HUES48 (cell line): Measurements from ENCODE around the gene C6orf47.
A peak's percentile ranks its signal among the peaks of the same experiment; 100 is the strongest.
"Not testable (repeated sequence)": the region's sequence is repeated elsewhere in the genome, so short reads cannot be mapped to it uniquely, and the experiment has no call there.

Experiments
- H3K27ac ChIP-seq: one replicate; pipeline ENCODE4 v1.7.0; 2013; ENCODE audit warnings: low read depth, low read length, inconsistent platforms
- H3K27me3 ChIP-seq: 2 replicates; pipeline ENCODE4 v1.6.1; 2013; ENCODE audit warnings: mild to moderate bottlenecking, low read length; ENCODE audit not compliant: control insufficient read depth, insufficient read depth
- H3K36me3 ChIP-seq: 2 replicates; pipeline ENCODE4 v1.6.1; 2013; ENCODE audit warnings: low read length; ENCODE audit not compliant: control insufficient read depth, insufficient read depth
- H3K4me1 ChIP-seq: 2 replicates; pipeline ENCODE4 v1.6.1; 2013; ENCODE audit warnings: mild to moderate bottlenecking, low read length; ENCODE audit not compliant: control insufficient read depth, insufficient read depth
- H3K4me3 ChIP-seq: 2 replicates; pipeline ENCODE4 v1.5.1; 2013; ENCODE audit warnings: mild to moderate bottlenecking, low read depth, low read length
- H3K9ac ChIP-seq: 2 replicates; pipeline ENCODE4 v1.6.1; 2013; ENCODE audit warnings: mild to moderate bottlenecking, low read depth, low read length, moderate library complexity
- H3K9me3 ChIP-seq: 2 replicates; pipeline ENCODE4 v1.6.1; 2013; ENCODE audit warnings: low read length; ENCODE audit not compliant: control insufficient read depth, insufficient read depth

Gene C6orf47, protein sequence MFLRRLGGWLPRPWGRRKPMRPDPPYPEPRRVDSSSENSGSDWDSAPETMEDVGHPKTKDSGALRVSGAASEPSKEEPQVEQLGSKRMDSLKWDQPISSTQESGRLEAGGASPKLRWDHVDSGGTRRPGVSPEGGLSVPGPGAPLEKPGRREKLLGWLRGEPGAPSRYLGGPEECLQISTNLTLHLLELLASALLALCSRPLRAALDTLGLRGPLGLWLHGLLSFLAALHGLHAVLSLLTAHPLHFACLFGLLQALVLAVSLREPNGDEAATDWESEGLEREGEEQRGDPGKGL

GRCh38 chr6:31660381-31661261, at the start of gene C6orf47:
C6orf47 (minus strand) TSS chr6:31660778; CDS start chr6:31659947, 831 bp downstream.
- Histone ChIP-seq H3K9me3 (no peaks in the 10 kb centered on the region), H3K9ac (peak within 1 kb of the TSS; percentile 87), H3K4me1 (peaks cover 7% of the 10 kb centered on the region; the same call in 1 of the 2 replicates), H3K36me3 (peaks cover 32% of the 10 kb centered on the region), H3K4me3 (peak within 1 kb of the TSS; percentile 88), H3K27ac (peak within 1 kb of the TSS; percentile 90), H3K27me3 (no peaks in the 10 kb centered on the region)

- H3K4me3 ChIP-seq, H3K4me1 ChIP-seq, H3K27me3 ChIP-seq, H3K9me3 ChIP-seq, H3K36me3 ChIP-seq, H3K9ac ChIP-seq, H3K27ac ChIP-seq: not testable (repeated sequence)
Observed at GRCh38 chr6:31709157-31709556, 48.6 kb upstream of the C6orf47 start.

DNA sequence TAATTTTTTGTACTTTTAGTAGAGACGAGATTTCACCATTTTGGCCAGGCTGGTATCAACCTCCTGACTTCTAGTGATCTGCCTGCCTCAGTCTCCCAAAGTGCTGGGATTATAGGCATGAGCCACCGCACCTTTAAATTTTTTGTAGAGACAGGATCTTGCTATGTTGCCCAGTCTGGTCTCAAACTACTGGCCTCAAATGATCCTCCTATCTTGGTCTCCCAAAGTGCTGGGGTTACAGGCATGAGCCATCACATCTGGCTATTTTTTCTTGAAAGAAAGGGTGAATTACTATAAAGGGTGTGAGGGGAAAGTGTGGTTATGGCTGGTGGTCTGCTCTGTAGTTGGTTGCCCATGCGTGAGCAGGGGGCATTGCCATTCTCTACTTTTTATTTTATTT, 47.6 kb upstream of the C6orf47 start:
- no peak overlapping the region for H3K9ac ChIP-seq
- no peak overlapping the region for H3K4me3 ChIP-seq
- H3K27me3 ChIP-seq, result no peaks in the 10 kb centered on the region
- no peaks in the 10 kb centered on the region for H3K9me3 ChIP-seq
- no peaks in the 10 kb centered on the region for H3K4me1 ChIP-seq
- no peaks in the 10 kb centered on the region for H3K36me3 ChIP-seq
- no peak overlapping the region for H3K27ac ChIP-seq

- no peaks in the 10 kb centered on the region for H3K9me3 ChIP-seq
- no peaks in the 10 kb centered on the region for H3K4me1 ChIP-seq
- H3K9ac ChIP-seq, result no peak overlapping the region
- H3K27me3 ChIP-seq, result no peaks in the 10 kb centered on the region
- no peaks in the 10 kb centered on the region for H3K36me3 ChIP-seq
- H3K4me3 ChIP-seq, result no peak overlapping the region
- no peak overlapping the region for H3K27ac ChIP-seq
Observed at GRCh38 chr6:31707701-31708100, 47.1 kb upstream of the C6orf47 start.

DNA sequence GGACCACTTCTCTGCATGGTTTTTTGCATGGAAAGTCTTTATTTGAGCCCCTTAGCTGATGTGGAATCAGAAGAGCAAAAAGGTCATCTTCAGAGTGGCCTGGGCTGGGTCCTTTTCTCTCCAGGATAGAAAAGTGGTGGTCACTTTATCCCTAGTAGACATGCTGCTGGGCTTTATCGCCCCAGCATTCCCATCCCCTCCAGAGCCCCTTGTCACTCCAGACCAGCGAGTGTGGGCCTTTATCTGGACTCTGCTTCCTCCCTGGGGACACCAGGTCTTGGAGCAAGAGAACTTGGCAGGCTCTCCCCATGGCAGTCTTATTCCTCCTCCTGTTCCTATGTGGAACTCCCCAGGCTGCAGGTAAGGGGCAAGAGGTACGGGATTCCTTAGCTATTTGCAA, 46.0 kb upstream of the C6orf47 start, which contains the start of gene LY6G6F:
Gene LY6G6F (plus strand): TSS at position 268 of the 400 bp plus-strand sequence. CDS start 41 bp downstream, at position 309.
- no peaks in the 10 kb centered on the region for H3K9me3 ChIP-seq
- H3K27me3 ChIP-seq, result no peaks in the 10 kb centered on the region
- no peaks in the 10 kb centered on the region for H3K36me3 ChIP-seq
- H3K27ac ChIP-seq, result no peak within 1 kb of the TSS
- 0 out of 2 replicates have a peak, but pooled peaks cover 7% of the 10 kb centered on the region for H3K4me1 ChIP-seq
- H3K4me3 ChIP-seq, result no peak within 1 kb of the TSS
- H3K9ac ChIP-seq, result no peak within 1 kb of the TSS

DNA sequence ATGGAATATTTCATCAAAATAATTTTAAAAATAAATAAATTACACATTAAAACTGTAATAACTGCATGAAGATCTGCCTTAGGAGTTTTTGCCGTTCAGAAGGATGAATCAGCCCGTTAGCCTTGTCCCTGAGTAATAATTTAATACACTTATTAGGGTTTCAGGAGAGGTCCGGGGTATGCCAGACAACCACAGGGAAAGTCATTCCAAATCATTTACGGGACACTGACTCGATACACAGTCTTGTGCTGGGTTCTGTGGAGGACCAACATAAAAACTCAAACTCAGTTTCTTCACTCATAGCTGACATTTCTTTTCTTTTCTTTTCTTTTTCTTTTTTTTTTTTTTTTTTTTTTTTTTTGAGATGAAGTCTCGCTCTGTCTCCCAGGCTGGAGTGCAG, 45.4 kb upstream of the C6orf47 start:
- Histone ChIP-seq H3K36me3 (no peaks in the 10 kb centered on the region; the same call in 1 of the 2 replicates), H3K27ac (no peak overlapping the region), H3K4me3 (no peak overlapping the region), H3K4me1 (0 out of 2 replicates have a peak, but pooled peaks cover 7% of the 10 kb centered on the region), H3K9ac (no peak overlapping the region), H3K27me3 (no peaks in the 10 kb centered on the region), H3K9me3 (no peaks in the 10 kb centered on the region)

DNA sequence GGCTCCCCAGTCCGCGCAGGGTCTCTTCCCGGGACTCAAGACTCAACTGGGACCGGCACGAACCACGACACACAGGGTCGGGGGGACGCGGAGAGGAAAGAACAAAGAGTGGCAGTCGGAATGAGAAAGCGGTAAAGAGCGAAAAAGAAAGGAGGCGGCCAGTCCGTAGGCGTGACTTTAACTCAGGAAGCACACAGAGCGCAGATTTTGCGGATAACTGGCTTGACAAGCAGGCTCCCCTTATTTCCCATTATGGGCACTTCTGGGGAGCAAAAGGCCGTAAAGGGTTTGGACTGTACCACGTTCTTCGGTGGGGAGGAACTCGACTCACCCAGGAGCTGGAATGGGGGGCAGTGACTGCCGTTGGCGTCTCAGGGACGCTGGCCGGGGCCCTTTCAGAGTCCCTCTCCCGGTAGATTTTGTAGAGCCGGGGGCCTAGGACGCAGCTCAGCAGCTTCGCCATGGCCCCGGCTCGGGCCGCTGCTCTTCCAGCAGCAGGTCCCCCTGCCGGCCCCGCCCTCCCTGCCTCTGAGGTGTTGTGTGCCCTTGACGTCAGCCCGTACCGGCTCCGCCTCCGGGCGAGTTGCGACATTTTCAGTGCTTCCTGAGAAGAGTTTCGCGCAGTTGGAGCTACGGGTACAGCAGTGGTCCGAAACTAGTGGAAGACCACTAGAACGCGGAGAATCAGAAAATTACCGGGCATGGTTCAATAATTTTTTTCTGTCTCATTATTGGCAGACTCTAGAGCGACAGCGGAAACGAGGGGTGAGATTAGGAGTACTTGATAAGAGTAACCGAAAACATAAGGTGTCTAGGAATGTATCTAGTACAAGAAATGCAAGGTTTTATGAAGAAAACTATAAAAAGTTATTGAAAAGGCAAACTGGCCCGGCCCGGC, 42.5 kb upstream of the C6orf47 start, which contains the start of gene ABHD16A:
Gene ABHD16A (minus strand): TSS at position 506 of the 898 bp plus-strand sequence. CDS start 43 bp downstream, at position 463.
- 0 out of 2 replicates have a peak, but pooled peaks cover 7% of the 10 kb centered on the region for H3K4me1 ChIP-seq
- H3K9ac ChIP-seq, result peak within 1 kb of the TSS; percentile 75
- no peaks in the 10 kb centered on the region for H3K9me3 ChIP-seq
- H3K27ac ChIP-seq, result peak within 1 kb of the TSS; percentile 93
- H3K4me3 ChIP-seq, result peak within 1 kb of the TSS; percentile 89
- H3K27me3 ChIP-seq, result no peaks in the 10 kb centered on the region
- H3K36me3 ChIP-seq, result peaks cover 17% of the 10 kb centered on the region; the same call in 1 of the 2 replicates

DNA sequence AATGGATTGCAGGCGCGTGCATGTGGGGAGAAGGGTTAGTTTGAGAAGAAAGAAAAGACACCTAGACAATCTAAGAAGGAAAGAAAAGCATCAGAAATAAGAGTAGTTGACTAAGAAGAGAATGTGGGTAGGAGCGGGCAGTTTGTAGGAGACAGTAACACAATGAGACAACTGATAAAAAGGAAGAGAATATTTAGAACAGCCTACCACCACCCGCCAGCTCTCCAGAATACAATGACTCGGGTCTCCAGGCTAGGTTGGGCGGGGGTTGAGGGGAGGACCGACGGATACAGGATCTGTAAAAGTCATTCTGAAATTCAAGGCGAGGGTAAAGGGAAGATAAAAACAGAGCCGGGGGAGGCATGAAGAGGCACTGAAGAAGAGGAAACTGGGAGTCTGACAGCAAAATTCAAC, 41.8 kb upstream of the C6orf47 start:
- Histone ChIP-seq H3K27me3 (no peaks in the 10 kb centered on the region), H3K9ac (peak overlapping the region; percentile 75), H3K4me3 (peak overlapping the region; percentile 89), H3K36me3 (peaks cover 17% of the 10 kb centered on the region; the same call in 1 of the 2 replicates), H3K4me1 (0 out of 2 replicates have a peak, but pooled peaks cover 7% of the 10 kb centered on the region), H3K9me3 (no peaks in the 10 kb centered on the region), H3K27ac (peak overlapping the region; percentile 93)

DNA sequence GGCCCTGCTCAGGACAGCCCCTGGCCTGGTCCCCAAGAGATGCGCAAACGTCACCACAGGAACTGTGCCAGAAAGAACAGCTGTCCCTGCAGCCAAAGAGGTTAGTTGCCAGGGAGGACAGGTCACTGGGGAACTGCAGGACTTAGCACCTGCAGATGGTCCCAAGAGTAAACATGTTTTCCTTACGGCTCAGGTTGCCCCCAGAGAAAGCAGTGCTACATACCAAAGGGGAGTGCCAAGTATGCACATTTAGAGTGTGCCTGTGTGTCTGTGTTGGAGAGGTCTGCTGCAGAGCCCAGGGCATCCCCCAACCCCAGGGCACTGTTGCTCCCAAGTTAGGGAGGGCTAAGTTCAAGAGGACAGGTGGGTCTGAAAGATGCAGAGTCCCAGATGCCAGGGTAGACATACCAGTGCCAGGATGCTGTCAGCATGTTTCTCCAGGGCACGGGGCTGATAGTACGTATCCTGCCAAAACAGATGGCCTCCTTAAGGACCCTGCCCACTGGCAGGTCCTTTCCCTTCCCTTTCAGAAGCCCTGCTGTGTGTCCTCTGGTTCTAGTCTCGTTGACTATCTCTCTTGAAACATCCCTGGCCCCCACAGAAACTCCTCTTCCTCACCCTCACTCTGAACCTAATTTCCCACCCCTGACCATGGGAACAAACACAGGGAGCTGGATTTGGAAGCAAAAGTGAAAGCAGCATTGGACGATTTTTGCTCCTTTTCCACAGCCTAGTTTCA, 41.3 kb upstream of the C6orf47 start:
- Histone ChIP-seq H3K9me3 (no peaks in the 10 kb centered on the region), H3K4me3 (peak overlapping the region; percentile 89), H3K27ac (peak overlapping the region; percentile 93), H3K27me3 (no peaks in the 10 kb centered on the region), H3K4me1 (0 out of 2 replicates have a peak, but pooled peaks cover 7% of the 10 kb centered on the region), H3K9ac (peak overlapping the region; percentile 75; the same call in 1 of the 2 replicates), H3K36me3 (peaks cover 21% of the 10 kb centered on the region; the same call in 1 of the 2 replicates)
